HEK293T (cell line): Measurements from ENCODE around the gene STAT5B.
"Not testable (repeated sequence)": the region's sequence is repeated elsewhere in the genome, so short reads cannot be mapped to it uniquely, and the experiment has no call there.

Experiments used
- CTCF ChIA-PET: fragments of 350-600 bp; formaldehyde crosslinking; extraction: SDS; loops from one replicate; lab custom pipeline; 2021; ENCODE audit warnings: antibody characterized with exemption, inconsistent platforms; lab: Yijun Ruan, JAX
- POLR2A ChIA-PET: fragments of 350-600 bp; formaldehyde crosslinking; extraction: SDS; loops from one replicate; lab custom pipeline; 2020; ENCODE audit warnings: antibody characterized with exemption, inconsistent platforms; lab: Yijun Ruan, JAX
- DNase-seq: peaks from one replicate; pipeline ENCODE4 v3.0.0; 2012; ENCODE audit warnings: mixed read lengths; ENCODE audit errors: extremely low spot score
- ARNT ChIP-seq: fragments of 450-650 bp; IDR thresholded peaks from 2 replicates; pipeline ENCODE4 v1.6.1; 2017; ENCODE audit warnings: mild to moderate bottlenecking
- BHLHE40 ChIP-seq: fragments of 450-650 bp; IDR thresholded peaks from 2 replicates; pipeline ENCODE4 v1.6.1; 2016; ENCODE audit warnings: mild to moderate bottlenecking, moderate library complexity, borderline replicate concordance
- CTBP1 ChIP-seq: fragments of 450-650 bp; IDR thresholded peaks from 2 replicates; pipeline ENCODE4 v1.6.1; 2016; ENCODE audit warnings: borderline replicate concordance
- ELF4 ChIP-seq: fragments of 450-650 bp; IDR thresholded peaks from 2 replicates; pipeline ENCODE4 v1.6.1; 2017; ENCODE audit warnings: antibody characterized with exemption
- FOXA1 ChIP-seq: fragments of 450-650 bp; IDR thresholded peaks from 2 replicates; pipeline ENCODE4 v1.6.1; 2016; ENCODE audit warnings: mild to moderate bottlenecking
- FOXK2 ChIP-seq: fragments of 450-650 bp; IDR thresholded peaks from 2 replicates; pipeline ENCODE4 v1.6.1; 2016; ENCODE audit warnings: mild to moderate bottlenecking
- FOXM1 ChIP-seq: fragments of 450-650 bp; IDR thresholded peaks from 2 replicates; pipeline ENCODE4 v1.6.1; 2017; ENCODE audit warnings: mild to moderate bottlenecking, borderline replicate concordance
- HDGF ChIP-seq: fragments of 450-650 bp; IDR thresholded peaks from 2 replicates; pipeline ENCODE4 v1.6.1; 2017; ENCODE audit warnings: antibody characterized with exemption, borderline replicate concordance
- L3MBTL2 ChIP-seq: fragments of 450-650 bp; conservative IDR thresholded peaks from 2 replicates; pipeline ENCODE4 v1.6.1; 2016; ENCODE audit warnings: mild to moderate bottlenecking
- LEF1 ChIP-seq: fragments of 450-650 bp; IDR thresholded peaks from 2 replicates; pipeline ENCODE4 v1.6.1; 2017; ENCODE audit warnings: mild to moderate bottlenecking, borderline replicate concordance
- NFRKB ChIP-seq: fragments of 450-650 bp; IDR thresholded peaks from 2 replicates; pipeline ENCODE4 v1.6.1; 2016; ENCODE audit warnings: mild to moderate bottlenecking, moderate library complexity
- PKNOX1 ChIP-seq: fragments of 450-650 bp; IDR thresholded peaks from 2 replicates; pipeline ENCODE4 v1.6.1; 2016
- SP1 ChIP-seq: fragments of 450-650 bp; IDR thresholded peaks from 2 replicates; pipeline ENCODE4 v1.6.1; 2017
- SUZ12 ChIP-seq: fragments of 450-650 bp; IDR thresholded peaks from 2 replicates; pipeline ENCODE4 v1.6.1; 2016; ENCODE audit warnings: mild to moderate bottlenecking
- TARDBP ChIP-seq: fragments of 450-650 bp; IDR thresholded peaks from 2 replicates; pipeline ENCODE4 v1.6.1; 2016
- ZNF384 ChIP-seq: fragments of 450-650 bp; IDR thresholded peaks from 2 replicates; pipeline ENCODE4 v1.6.1; 2016

STAT5B gene

GRCh38 chr17:42276359-42276608 is at the start of gene STAT5B:
STAT5B (minus strand) TSS chr17:42276391; CDS start chr17:42232127, 44,264 bp downstream.
- ChIA-PET POLR2A (interaction anchor here (0.6 to 1.8 kb wide), 5 partner anchors 9 to 40 kb away, joined by 3 to 4 read pairs (median 3); no protein-coding TSS in a partner anchor), CTCF (no interaction called here)
- TF ChIP-seq ARNT (no peak), SP1 (no peak), NFRKB (no peak), FOXA1 (no peak), FOXM1 (no peak), BHLHE40 (no peak), ZNF384 (no peak)
- peak; percentile 85 for DNase-seq

- DNase-seq, result no peak
- no peak for TF ChIP-seq ZNF384
- no peak for TF ChIP-seq PKNOX1
- TF ChIP-seq LEF1, result no peak
- TF ChIP-seq BHLHE40, result no peak
- TF ChIP-seq FOXK2, result no peak
- TF ChIP-seq ARNT, result no peak
- no peak for TF ChIP-seq CTBP1
- TF ChIP-seq FOXM1, result no peak
- no peak for TF ChIP-seq L3MBTL2
- TF ChIP-seq NFRKB, result no peak
- no peak for TF ChIP-seq HDGF
- no peak for TF ChIP-seq ELF4
- TF ChIP-seq SUZ12, result no peak
- TF ChIP-seq FOXA1, result no peak
- no peak for TF ChIP-seq TARDBP
- TF ChIP-seq SP1, result no peak
- ChIA-PET POLR2A (no interaction called here), CTCF (interaction anchor here (0.6 to 2.1 kb wide), 3 partner anchors 78 to 87 kb away, joined by 3 to 9 read pairs (median 6); no protein-coding TSS in a partner anchor)
Measured at GRCh38 chr17:42325026-42325425, 48.8 kb upstream of the STAT5B start.

GRCh38 chr17:42323268-42323773 is 47.1 kb upstream of the STAT5B start:
- DNase-seq, result no peak
- CTCF ChIA-PET, result interaction anchor here (0.7 to 4.2 kb wide), 5 partner anchors 10 to 204 kb away, joined by 3 to 34 read pairs (median 3); no protein-coding TSS in a partner anchor
- POLR2A ChIA-PET, result interaction anchor here (0.8 to 1.2 kb wide), 2 partner anchors 65 to 100 kb away, joined by 3 to 4 read pairs; partner anchors contain the start of genes CAVIN1 and STAT3
- TF ChIP-seq CTBP1 (no peak), NFRKB (no peak), ELF4 (no peak), TARDBP (no peak), ZNF384 (no peak), LEF1 (no peak), L3MBTL2 (no peak), FOXK2 (no peak), ARNT (no peak)

GRCh38 chr17:42322382-42323267 is 46.4 kb upstream of the STAT5B start:
- CTCF ChIA-PET, result interaction anchor here (0.6 to 4.2 kb wide), 11 partner anchors 9 to 205 kb away, joined by 3 to 34 read pairs (median 3); partner anchors contain the start of gene STAT3
- POLR2A ChIA-PET, result no interaction called here

GRCh38 chr17:42321555-42321954 is 45.4 kb upstream of the STAT5B start:
- no peak for DNase-seq
- CTCF ChIA-PET, result interaction anchor here (0.6 to 4.2 kb wide), 6 partner anchors 45 to 174 kb away, joined by 3 to 34 read pairs (median 4); no protein-coding TSS in a partner anchor
- TF ChIP-seq FOXM1 (no peak), NFRKB (no peak), SUZ12 (no peak), PKNOX1 (no peak), LEF1 (no peak), L3MBTL2 (no peak), FOXA1 (no peak), ZNF384 (no peak)
- POLR2A ChIA-PET, result no interaction called here

More at GRCh38 chr17:42322382-42323267, 46.4 kb upstream of the STAT5B start:
- TF ChIP-seq LEF1 (no peak), BHLHE40 (no peak), NFRKB (no peak), HDGF (no peak), ARNT (peak; percentile 70; the same call in 1 of the 2 replicates)
- peak; percentile 93 for DNase-seq

GRCh38 chr17:42317967-42318366 is 41.8 kb upstream of the STAT5B start:
- CTCF ChIA-PET, result interaction anchor here (0.6 kb wide), 2 partner anchors 98 to 140 kb away, joined by 3 to 6 read pairs; no protein-coding TSS in a partner anchor
- POLR2A ChIA-PET, DNase-seq: not testable (repeated sequence)
